HL-60/S4 treated with phorbol 12-myristate 13-acetate at 8.2 ng/mL for 4 days and 3 days (cell line): ENCODE data around the gene DGCR6L.
"Not testable (repeated sequence)": the region's sequence is repeated elsewhere in the genome, so short reads cannot be mapped to it uniquely, and the experiment has no call there.

Experiments
- in situ Hi-C: fragments of 300-500 bp; cut with MboI; formaldehyde crosslinking; loops from 2 replicates; pipeline ENCODE4 v1.15.0; 2022; ENCODE audit warnings: low sequenced_read_pairs

The DGCR6L gene

DNA sequence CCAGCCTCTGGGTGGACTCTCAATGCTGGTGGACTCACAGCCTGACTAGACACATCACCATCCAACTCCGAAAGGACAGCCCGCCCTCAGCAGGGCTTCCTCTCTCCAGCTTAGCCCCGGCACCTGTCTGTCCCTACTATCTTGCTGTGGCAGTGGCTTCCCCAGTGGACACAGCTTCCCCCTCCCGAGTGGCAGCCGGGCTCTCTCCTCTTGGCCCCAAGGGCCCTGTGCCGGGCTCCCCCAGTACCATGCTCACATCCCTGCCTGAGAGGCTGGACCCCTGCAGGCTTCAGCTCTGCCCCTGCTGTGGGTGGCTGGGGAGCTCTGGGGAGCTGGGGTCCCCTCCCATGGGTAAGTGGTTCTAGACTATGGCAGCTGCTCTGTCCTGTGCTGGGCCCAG lies 9.1 kb downstream of the DGCR6L start:
- in situ Hi-C loops = not testable (repeated sequence)

- in situ Hi-C loops = not testable (repeated sequence)
These were observed 9.7 kb downstream of the DGCR6L start for GRCh38 chr22:20310180-20310579.

- in situ Hi-C loops = not testable (repeated sequence)
These were observed 10.8 kb downstream of the DGCR6L start for GRCh38 chr22:20308806-20309650.

DNA sequence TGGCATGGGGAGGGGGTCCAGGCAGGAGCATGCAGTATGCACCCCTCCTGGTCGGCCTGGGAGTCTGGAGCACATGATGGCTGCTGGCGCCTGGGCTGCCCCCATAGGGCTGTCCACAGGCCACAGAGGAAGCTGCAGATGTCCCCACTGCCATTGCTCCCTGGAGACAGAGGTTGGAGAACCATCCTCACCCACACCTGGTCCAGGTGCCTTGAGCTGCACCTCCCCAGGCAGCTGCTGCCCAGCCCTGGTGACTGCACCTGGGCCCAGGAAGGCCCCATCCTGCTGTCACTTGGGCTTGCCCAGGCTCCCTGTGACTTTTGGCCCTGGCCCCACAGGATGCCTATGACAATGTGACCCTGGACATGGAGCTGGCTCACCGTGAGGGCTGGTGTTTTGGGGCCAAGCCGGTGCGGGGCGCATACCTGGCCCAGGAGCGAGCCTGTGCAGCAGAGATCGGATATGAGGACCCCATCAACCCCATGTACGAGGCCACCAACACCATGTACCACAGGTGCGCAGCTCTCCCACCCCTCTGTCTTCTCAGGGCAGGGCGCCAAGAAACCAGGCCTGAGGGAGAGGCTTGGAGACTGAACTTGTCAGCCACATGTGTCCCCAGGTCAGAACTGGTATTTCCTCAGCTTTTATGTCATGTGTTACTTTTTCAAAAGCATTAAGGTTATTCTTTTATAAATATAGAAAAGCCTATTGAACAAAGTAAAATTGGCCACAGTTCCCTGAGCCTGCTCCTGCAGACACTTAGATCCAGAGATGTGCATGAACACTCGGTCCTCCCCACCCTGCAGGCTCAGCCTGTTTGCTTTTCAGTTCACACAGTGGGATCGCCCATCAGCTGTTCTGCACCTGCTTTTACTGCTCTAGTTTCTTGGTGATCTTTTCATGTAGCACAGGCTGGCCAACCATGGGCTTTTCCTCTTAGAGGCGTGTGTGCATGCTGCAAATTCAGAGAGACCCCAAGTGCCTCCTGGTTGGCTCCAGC lies 12.1 kb downstream of the DGCR6L start:
- in situ Hi-C loops = not testable (repeated sequence)

DNA sequence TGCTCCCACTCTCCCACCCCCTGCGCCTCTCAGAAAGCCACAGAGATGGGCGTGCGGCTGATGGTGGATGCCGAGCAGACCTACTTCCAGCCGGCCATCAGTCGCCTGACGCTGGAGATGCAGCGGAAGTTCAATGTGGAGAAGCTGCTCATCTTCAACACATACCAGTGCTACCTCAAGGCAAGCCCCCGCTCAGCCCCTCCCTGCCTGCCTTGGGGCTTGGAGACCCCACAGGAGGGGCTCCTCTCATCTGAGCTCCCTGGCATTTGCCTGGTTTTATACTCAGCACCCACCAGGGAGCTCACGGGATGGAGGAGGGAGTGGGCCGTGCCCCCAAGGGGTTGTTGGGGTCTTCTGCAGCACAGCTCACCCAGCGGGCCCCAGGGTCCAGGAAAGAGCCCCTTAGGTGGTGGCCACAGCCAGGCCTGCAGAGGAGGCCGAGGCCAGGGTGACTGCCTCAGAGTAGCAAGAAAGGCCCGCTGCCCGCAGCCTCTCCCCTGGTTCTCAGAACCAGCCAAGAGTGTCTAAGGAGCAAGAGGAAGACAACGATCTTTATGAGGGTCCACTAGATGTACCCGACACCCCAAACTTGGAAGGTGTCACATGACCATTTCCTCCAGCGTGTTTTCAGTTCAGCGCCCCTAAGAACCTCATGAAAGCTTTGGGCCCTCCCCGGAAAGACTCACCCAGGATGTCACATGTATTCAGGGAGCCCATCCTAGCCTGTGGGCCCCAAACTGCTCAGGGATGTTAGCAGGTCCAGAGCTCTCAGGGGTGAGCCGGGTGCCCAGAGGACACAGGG lies 13.0 kb downstream of the DGCR6L start:
- in situ Hi-C loops = not testable (repeated sequence)

- in situ Hi-C loops = no loop called here
These were observed 13.8 kb downstream of the DGCR6L start for GRCh38 chr22:20305894-20306645.

GRCh38 chr22:20305230-20305893 lies 14.5 kb downstream of the DGCR6L start:
- in situ Hi-C loops = not testable (repeated sequence)

DNA sequence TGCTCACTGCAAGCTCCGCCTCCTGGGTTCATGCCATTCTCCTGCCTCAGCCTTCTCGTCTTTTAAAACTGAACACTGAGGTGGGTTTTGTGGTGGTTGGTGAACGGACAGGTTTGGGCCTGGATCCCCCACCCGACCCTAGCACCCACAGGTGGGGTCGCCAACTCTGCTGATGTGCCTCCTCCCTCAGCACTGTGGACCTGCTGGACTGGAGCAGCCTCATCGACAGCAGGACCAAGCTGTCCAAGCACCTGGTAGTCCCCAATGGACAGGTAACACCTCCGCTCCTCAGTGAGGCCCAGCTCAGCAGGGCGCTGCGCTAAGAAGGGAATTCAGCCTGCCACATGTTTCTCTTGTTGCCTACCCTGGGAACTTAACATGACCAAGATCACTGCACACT lies 15.2 kb downstream of the DGCR6L start:
- in situ Hi-C loops = no loop called here

- in situ Hi-C loops = not testable (repeated sequence)
These were observed 16.7 kb downstream of the DGCR6L start for GRCh38 chr22:20303229-20303534.

- in situ Hi-C loops = no loop called here
These were observed 17.2 kb downstream of the DGCR6L start for GRCh38 chr22:20302438-20303228.

GRCh38 chr22:20299746-20300136 lies 20.1 kb downstream of the DGCR6L start:
- in situ Hi-C loops = no loop called here

GRCh38 chr22:20298803-20299745 lies 20.8 kb downstream of the DGCR6L start:
- in situ Hi-C loops = no loop called here

GRCh38 chr22:20298110-20298802 lies 21.6 kb downstream of the DGCR6L start:
- in situ Hi-C loops = no loop called here

- in situ Hi-C loops = no loop called here
These were observed 22.3 kb downstream of the DGCR6L start for GRCh38 chr22:20297414-20298109.

DNA sequence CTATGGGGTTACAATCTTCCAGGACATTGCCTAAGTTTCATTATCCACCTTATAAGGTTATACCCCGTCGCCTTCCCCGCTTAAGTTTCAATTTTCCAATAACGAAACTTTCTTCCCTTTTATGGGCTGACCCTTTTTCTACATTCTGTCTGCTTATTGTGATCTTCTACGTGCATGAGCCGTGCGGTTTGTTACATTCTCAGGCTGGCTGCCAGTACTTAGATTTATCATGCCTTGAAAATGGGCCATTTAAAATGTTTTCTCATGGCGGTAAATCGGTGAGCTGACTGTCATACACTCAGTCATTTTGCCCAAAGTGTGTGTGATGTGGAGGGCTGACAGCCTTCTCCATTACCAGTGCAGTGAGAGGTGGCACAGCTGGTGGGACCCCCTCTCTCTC lies 23.3 kb downstream of the DGCR6L start:
- in situ Hi-C loops = no loop called here

DNA sequence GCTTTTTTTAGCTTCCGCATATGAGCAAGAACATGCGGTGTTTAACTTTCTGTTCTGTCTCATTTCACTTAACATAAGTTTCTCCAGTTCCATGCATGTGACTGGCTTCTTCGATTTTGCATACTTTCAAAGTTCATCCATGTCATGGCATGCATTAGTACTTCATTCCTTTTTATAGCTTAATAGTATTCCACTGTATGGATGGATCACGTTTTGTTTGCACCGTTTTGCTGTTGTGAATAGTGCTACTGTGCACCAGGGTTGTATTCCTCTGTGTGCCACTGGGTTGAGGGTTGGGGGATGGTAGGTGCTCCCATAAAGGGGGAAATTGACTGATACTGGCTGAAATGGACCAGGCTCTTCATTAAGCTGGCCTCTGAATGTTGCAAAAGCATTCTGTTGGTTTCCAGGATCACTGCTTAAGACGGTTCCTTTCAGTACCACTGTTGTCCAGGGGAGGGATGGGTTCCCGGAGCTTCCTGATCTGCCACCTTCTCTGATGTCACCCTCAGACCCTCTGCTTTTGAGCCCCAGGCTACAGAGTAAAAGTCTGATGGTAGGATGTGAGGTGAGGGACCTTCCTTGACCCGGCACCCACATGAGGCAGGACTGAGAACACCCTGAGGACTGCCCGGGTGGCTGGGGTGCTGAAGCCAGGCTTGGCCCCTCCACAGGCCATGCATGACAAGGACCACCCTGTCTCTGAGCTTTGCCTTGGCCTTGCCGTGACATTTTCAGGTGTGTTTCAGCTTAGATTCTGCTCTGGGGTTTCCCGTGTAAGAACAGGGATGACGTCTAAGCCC lies 24.4 kb downstream of the DGCR6L start:
- in situ Hi-C loops = no loop called here
